SK-N-SH (cell line): ENCODE results near the gene PPP2R5E. TPM values are rescaled to one million over a fixed set of nuclear protein-coding genes. Genes with fewer than 3 reads are reported as not detected.

ENCODE experiments used
- CTCF ChIA-PET: fragments of 300-600, 350-600 bp; formaldehyde crosslinking; extraction: SDS; loops from one replicate; lab custom pipeline; 2021; lab: Yijun Ruan, JAX
- POLR2A ChIA-PET: fragments of 350-600 bp; sonication (Branson Sonifier 250); formaldehyde crosslinking; extraction: SDS; loops from one replicate; lab custom pipeline; 2020; ENCODE audit warnings: antibody characterized with exemption, inconsistent platforms; lab: Yijun Ruan, JAX
- DNase-seq: peaks from one replicate; pipeline ENCODE4 v3.0.0; 2012
- H2AFZ ChIP-seq: fragments of 200-600 bp; sonication (generic); 2 replicates; pipeline ENCODE4 v1.8.1; 2016; ENCODE audit warnings: antibody characterized with exemption, mild to moderate bottlenecking, low read depth
- H3F3A ChIP-seq: fragments of 200-600 bp; sonication (generic); replicated peaks from 2 replicates; pipeline ENCODE3; 2016; ENCODE audit warnings: antibody characterized with exemption, mild to moderate bottlenecking; ENCODE audit not compliant: insufficient read depth
- H3K27ac ChIP-seq, 2 experiments: fragments of 200-500 bp in 1 of 2; fragments of 200-600 bp in 1 of 2; sonication (Bioruptor generic) in 1 of 2; sonication (generic), shearing (Covaris generic) in 1 of 2; 2 replicates each; pipeline versions ENCODE4 v1.5.1 to v1.6.1; 2014 to 2016; ENCODE audit warnings: low read depth in 2 of 2, inconsistent platforms in 1 of 2, low read length in 1 of 2, mild to moderate bottlenecking in 1 of 2, mixed read lengths in 1 of 2
- H3K27me3 ChIP-seq: fragments of 200-600 bp; sonication (generic), shearing (Covaris generic); 2 replicates; pipeline ENCODE4 v1.6.1; 2016; ENCODE audit warnings: mixed run types; ENCODE audit not compliant: insufficient read depth
- H3K36me3 ChIP-seq, 2 experiments: fragments of 200-500 bp in 1 of 2; fragments of 200-600 bp in 1 of 2; sonication (Bioruptor generic) in 1 of 2; sonication (generic) in 1 of 2; replicated peaks in 1 of 2; 2 replicates each; pipeline versions ENCODE3 to v1.5.1; 2014 to 2016; ENCODE audit warnings: low read length in 1 of 2, mild to moderate bottlenecking in 1 of 2; ENCODE audit not compliant: insufficient read depth in 2 of 2, control insufficient read depth in 1 of 2
- H3K4me1 ChIP-seq, 2 experiments: fragments of 200-500 bp in 1 of 2; fragments of 200-600 bp in 1 of 2; sonication (Bioruptor generic) in 1 of 2; sonication (generic), shearing (Covaris generic) in 1 of 2; 2 replicates each; pipeline versions ENCODE4 v1.5.1 to v1.6.1; 2014 to 2016; ENCODE audit warnings: low read depth in 1 of 2, low read length in 1 of 2, mixed run types in 1 of 2; ENCODE audit not compliant: insufficient read depth in 2 of 2, control insufficient read depth in 1 of 2
- H3K4me2 ChIP-seq: fragments of 200-600 bp; sonication (generic), shearing (Covaris generic); 2 replicates; pipeline ENCODE4 v1.6.1; 2017; ENCODE audit warnings: mixed run types
- H3K4me3 ChIP-seq, 2 experiments: fragments of 200-500 bp in 1 of 2; fragments of 200-600 bp in 1 of 2; sonication (Bioruptor generic) in 1 of 2; sonication (generic), shearing (Covaris generic) in 1 of 2; 2 replicates each; pipeline versions ENCODE4 v1.5.1 to v1.8.1; 2014 to 2016; ENCODE audit warnings: low read depth in 2 of 2, inconsistent platforms in 1 of 2, low read length in 1 of 2, mild to moderate bottlenecking in 1 of 2, mixed read lengths in 1 of 2, moderate library complexity in 1 of 2
- H3K79me2 ChIP-seq: fragments of 200-600 bp; sonication (generic); 2 replicates; pipeline ENCODE4 v1.8.1; 2017; ENCODE audit warnings: mild to moderate bottlenecking; ENCODE audit not compliant: insufficient read depth
- H3K9ac ChIP-seq: fragments of 200-600 bp; sonication (generic); 2 replicates; pipeline ENCODE4 v1.6.1; 2017; ENCODE audit warnings: mixed run types
- H3K9me2 ChIP-seq: fragments of 200-600 bp; sonication (generic); 2 replicates; pipeline ENCODE4 v1.6.1; 2017; ENCODE audit warnings: mixed run types
- H3K9me3 ChIP-seq: fragments of 200-600 bp; sonication (generic); 2 replicates; pipeline ENCODE4 v1.6.1; 2017; ENCODE audit warnings: mixed run types, mild to moderate bottlenecking, moderate library complexity
- H4K20me1 ChIP-seq: fragments of 200-600 bp; sonication (generic); 2 replicates; pipeline ENCODE4 v1.6.1; 2017; ENCODE audit warnings: mild to moderate bottlenecking, mixed run types; ENCODE audit not compliant: insufficient read depth
- ELF1 ChIP-seq: IDR thresholded peaks from 2 replicates; pipeline ENCODE4 v1.4.0; 2012
- EP300 ChIP-seq, 2 experiments: IDR thresholded peaks; 2 replicates each; pipeline versions ENCODE4 v1.4.0 to v1.6.1; 2012; ENCODE audit warnings: borderline replicate concordance in 1 of 2, low read depth in 1 of 2, low read length in 1 of 2
- FOSL2 ChIP-seq: IDR thresholded peaks from 2 replicates; pipeline ENCODE4 v1.4.0; 2012; ENCODE audit warnings: low read depth, mild to moderate bottlenecking, moderate library complexity, borderline replicate concordance
- FOXJ3 ChIP-seq: sonication (generic); formaldehyde crosslinking; IDR thresholded peaks from 2 replicates; pipeline ENCODE4 v1.5.1; 2020; ENCODE audit warnings: mild to moderate bottlenecking, missing genetic modification reagents
- FOXM1 ChIP-seq: IDR thresholded peaks from 2 replicates; pipeline ENCODE4 v1.4.0; 2012; ENCODE audit warnings: low read depth, mild to moderate bottlenecking
- GABPA ChIP-seq: IDR thresholded peaks from 2 replicates; pipeline ENCODE4 v1.4.0; 2012; ENCODE audit warnings: low read depth, mild to moderate bottlenecking
- MEF2A ChIP-seq: IDR thresholded peaks from 2 replicates; pipeline ENCODE4 v1.4.0; 2012; ENCODE audit warnings: low read depth, borderline replicate concordance
- MXI1 ChIP-seq: IDR thresholded peaks from 2 replicates; pipeline ENCODE4 v1.6.1; 2012; ENCODE audit warnings: mild to moderate bottlenecking, low read depth, low read length, improper control_type of control experiment
- POLR2AphosphoS5 ChIP-seq: IDR thresholded peaks from 2 replicates; pipeline ENCODE4 v1.6.1; 2012; ENCODE audit warnings: low read depth, low read length
- RAD21 ChIP-seq: IDR thresholded peaks from 2 replicates; pipeline ENCODE4 v1.6.1; 2012; ENCODE audit warnings: mild to moderate bottlenecking, low read length
- RCOR1 ChIP-seq: fragments of 150-350 bp; IDR thresholded peaks from 2 replicates; pipeline ENCODE4 v1.6.1; 2017; ENCODE audit warnings: antibody characterized with exemption, low read length
- RXRA ChIP-seq: IDR thresholded peaks from 2 replicates; pipeline ENCODE4 v1.4.0; 2012; ENCODE audit warnings: low read depth, mild to moderate bottlenecking, borderline replicate concordance
- SMC3 ChIP-seq: IDR thresholded peaks from 2 replicates; pipeline ENCODE4 v1.6.1; 2012; ENCODE audit warnings: low read depth, low read length, improper control_type of control experiment
- WGBS: methylation state at CpG from one replicate; pipeline ENCODE4 v1.1.6; 2017; ENCODE audit warnings: low lambda C conversion rate; 5-methylcytosine and 5-hydroxymethylcytosine counted together
- polyA plus RNA-seq, 3 experiments: library from polyadenylated mRNA; depleted of rRNA; stranded (reverse); fragments of >200 nt; gene quantifications; 2 replicates each; pipeline ENCODE4 v1.2.3, GENCODE V29; 2012
- TF ChIP-seq, protein P1 (sequence below): IDR thresholded peaks from 2 replicates; pipeline ENCODE4 v1.6.1; 2012; ENCODE audit warnings: mild to moderate bottlenecking, low read depth, low read length, moderate library complexity
- TF ChIP-seq, protein P2 (sequence below): fragments of 150-350 bp; IDR thresholded peaks from 2 replicates; pipeline ENCODE4 v1.6.1; 2017; ENCODE audit warnings: antibody characterized with exemption, low read length, low read depth, borderline replicate concordance
- TF ChIP-seq, protein P3 (sequence below): IDR thresholded peaks from 2 replicates; pipeline ENCODE4 v1.4.0; 2012; ENCODE audit warnings: low read depth, borderline replicate concordance
- TF ChIP-seq, protein P4 (sequence below): fragments of 200-600 bp; sonication (generic); IDR thresholded peaks from 2 replicates; pipeline ENCODE4 v1.6.1; 2017; ENCODE audit warnings: antibody characterized with exemption, mild to moderate bottlenecking, moderate library complexity

Gene PPP2R5E
- polyA plus RNA-seq, 1 of the 3 experiments (the other 2 are of a cell fraction) = 4.4 TPM

DNA sequence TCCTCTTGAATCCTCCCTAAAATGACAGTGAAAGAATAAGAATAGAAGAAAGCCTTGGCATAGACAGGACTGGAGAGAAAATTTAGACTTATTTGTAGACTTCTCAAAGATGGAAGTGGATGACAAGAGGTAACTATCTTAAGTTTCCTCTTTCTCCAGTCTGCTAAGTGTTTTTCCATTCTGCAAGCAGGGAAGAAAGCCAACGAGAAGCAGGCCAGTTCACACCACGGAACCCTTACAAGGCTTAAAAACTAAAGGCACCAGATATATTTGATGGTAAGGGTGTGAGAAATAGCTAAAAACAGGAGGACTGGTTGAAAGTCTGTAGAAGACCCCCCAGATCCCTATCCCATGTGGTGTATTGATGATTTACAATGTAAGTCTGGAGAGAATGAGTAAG lies 141.5 kb downstream of the PPP2R5E start:
- CTCF ChIA-PET = interaction anchor here (1.7 kb wide), 1 partner anchor 12 kb away, joined by 10 read pairs; no protein-coding TSS in a partner anchor
- Histone ChIP-seq H3K4me2 (no peak overlapping the region), H3K9me2 (no peaks in the 10 kb centered on the region), H3K9ac (no peak overlapping the region), H3K4me3 (no peak overlapping the region), H3K79me2 (peaks cover 43% of the 10 kb centered on the region; the same call in 1 of the 2 replicates), H3K9me3 (no peaks in the 10 kb centered on the region), H3K27me3 (no peaks in the 10 kb centered on the region), H3K27ac (peak overlapping the region in 1 of 2 experiments; percentile 30; a peak in 1 of 4 replicates), H3K36me3 (peaks cover 8 to 12% of the 10 kb centered on the region in 2 experiments), H3K4me1 (peaks cover 0 to 2% of the 10 kb centered on the region in 2 experiments; a peak in 2 of 4 replicates), H2AFZ (no peak overlapping the region), H4K20me1 (no peaks in the 10 kb centered on the region; the same call in 1 of the 2 replicates), H3F3A (peaks cover 10% of the 10 kb centered on the region)
- DNase-seq = no peak
- TF ChIP-seq, protein P1, sequence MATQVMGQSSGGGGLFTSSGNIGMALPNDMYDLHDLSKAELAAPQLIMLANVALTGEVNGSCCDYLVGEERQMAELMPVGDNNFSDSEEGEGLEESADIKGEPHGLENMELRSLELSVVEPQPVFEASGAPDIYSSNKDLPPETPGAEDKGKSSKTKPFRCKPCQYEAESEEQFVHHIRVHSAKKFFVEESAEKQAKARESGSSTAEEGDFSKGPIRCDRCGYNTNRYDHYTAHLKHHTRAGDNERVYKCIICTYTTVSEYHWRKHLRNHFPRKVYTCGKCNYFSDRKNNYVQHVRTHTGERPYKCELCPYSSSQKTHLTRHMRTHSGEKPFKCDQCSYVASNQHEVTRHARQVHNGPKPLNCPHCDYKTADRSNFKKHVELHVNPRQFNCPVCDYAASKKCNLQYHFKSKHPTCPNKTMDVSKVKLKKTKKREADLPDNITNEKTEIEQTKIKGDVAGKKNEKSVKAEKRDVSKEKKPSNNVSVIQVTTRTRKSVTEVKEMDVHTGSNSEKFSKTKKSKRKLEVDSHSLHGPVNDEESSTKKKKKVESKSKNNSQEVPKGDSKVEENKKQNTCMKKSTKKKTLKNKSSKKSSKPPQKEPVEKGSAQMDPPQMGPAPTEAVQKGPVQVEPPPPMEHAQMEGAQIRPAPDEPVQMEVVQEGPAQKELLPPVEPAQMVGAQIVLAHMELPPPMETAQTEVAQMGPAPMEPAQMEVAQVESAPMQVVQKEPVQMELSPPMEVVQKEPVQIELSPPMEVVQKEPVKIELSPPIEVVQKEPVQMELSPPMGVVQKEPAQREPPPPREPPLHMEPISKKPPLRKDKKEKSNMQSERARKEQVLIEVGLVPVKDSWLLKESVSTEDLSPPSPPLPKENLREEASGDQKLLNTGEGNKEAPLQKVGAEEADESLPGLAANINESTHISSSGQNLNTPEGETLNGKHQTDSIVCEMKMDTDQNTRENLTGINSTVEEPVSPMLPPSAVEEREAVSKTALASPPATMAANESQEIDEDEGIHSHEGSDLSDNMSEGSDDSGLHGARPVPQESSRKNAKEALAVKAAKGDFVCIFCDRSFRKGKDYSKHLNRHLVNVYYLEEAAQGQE = no peak
- TF ChIP-seq MEF2A (no peak), FOXJ3 (CRISPR knock-in tag) (no peak), RAD21 (no peak), POLR2AphosphoS5 (no peak), GABPA (no peak), FOSL2 (no peak), FOXM1 (no peak), MXI1 (no peak), SMC3 (no peak), RCOR1 (no peak)
- TF ChIP-seq, protein P2, sequence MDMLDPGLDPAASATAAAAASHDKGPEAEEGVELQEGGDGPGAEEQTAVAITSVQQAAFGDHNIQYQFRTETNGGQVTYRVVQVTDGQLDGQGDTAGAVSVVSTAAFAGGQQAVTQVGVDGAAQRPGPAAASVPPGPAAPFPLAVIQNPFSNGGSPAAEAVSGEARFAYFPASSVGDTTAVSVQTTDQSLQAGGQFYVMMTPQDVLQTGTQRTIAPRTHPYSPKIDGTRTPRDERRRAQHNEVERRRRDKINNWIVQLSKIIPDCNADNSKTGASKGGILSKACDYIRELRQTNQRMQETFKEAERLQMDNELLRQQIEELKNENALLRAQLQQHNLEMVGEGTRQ = no peak
- POLR2A ChIA-PET = no interaction called here
- WGBS = 96% methylated on average over 2 of the region's 2 CpGs

DNA sequence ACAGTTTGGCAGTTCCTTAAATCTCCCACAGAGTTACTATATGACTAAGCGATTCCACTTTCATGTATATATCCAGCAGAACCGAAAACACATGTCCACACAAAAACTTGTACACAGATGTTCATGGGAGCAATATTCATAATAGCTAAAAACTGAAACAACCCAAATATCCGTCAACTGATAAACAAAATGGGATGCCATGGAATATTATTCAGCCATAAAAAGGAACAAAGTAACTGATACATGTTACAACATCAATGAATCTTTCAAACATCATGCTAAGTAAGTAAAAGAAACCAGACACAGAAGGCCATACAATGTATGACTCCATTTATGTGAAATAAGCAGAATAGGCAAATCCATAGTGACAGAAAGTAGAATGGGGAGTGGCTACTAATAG lies 144.2 kb downstream of the PPP2R5E start:
- ChIA-PET CTCF (interaction anchor here (2.3 kb wide), 1 partner anchor 10 kb away, joined by 14 read pairs; no protein-coding TSS in a partner anchor), POLR2A (no interaction called here)
- Histone ChIP-seq H3K4me2 (no peak overlapping the region), H3K9me2 (no peaks in the 10 kb centered on the region), H3F3A (peaks cover 4% of the 10 kb centered on the region), H3K36me3 (peaks cover 3 to 12% of the 10 kb centered on the region in 2 experiments), H3K4me3 (no peak overlapping the region), H4K20me1 (no peaks in the 10 kb centered on the region), H3K9ac (no peak overlapping the region), H3K9me3 (no peaks in the 10 kb centered on the region), H2AFZ (no peak overlapping the region), H3K27me3 (no peaks in the 10 kb centered on the region), H3K27ac (no peak overlapping the region), H3K4me1 (peaks cover 0 to 2% of the 10 kb centered on the region in 2 experiments; a peak in 2 of 4 replicates), H3K79me2 (peaks cover 36% of the 10 kb centered on the region; the same call in 1 of the 2 replicates)
- TF ChIP-seq, protein P3, sequence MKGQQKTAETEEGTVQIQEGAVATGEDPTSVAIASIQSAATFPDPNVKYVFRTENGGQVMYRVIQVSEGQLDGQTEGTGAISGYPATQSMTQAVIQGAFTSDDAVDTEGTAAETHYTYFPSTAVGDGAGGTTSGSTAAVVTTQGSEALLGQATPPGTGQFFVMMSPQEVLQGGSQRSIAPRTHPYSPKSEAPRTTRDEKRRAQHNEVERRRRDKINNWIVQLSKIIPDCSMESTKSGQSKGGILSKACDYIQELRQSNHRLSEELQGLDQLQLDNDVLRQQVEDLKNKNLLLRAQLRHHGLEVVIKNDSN = no peak
- TF ChIP-seq RXRA (no peak), ELF1 (no peak), EP300 (IDR thresholded peaks at IDR 0.05; ENCODE audit: borderline replicate concordance in 1 of 2, low read depth in 1 of 2, low read length in 1 of 2) (no peak)
- TF ChIP-seq, protein P4, sequence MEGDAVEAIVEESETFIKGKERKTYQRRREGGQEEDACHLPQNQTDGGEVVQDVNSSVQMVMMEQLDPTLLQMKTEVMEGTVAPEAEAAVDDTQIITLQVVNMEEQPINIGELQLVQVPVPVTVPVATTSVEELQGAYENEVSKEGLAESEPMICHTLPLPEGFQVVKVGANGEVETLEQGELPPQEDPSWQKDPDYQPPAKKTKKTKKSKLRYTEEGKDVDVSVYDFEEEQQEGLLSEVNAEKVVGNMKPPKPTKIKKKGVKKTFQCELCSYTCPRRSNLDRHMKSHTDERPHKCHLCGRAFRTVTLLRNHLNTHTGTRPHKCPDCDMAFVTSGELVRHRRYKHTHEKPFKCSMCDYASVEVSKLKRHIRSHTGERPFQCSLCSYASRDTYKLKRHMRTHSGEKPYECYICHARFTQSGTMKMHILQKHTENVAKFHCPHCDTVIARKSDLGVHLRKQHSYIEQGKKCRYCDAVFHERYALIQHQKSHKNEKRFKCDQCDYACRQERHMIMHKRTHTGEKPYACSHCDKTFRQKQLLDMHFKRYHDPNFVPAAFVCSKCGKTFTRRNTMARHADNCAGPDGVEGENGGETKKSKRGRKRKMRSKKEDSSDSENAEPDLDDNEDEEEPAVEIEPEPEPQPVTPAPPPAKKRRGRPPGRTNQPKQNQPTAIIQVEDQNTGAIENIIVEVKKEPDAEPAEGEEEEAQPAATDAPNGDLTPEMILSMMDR = no peak
- DNase-seq = no peak
- WGBS = 98% methylated on average over 3 of the region's 3 CpGs
